Psoas muscle (tissue), 8 donors: ENCODE measurements around the gene CHPF2. TPM values are rescaled to one million over a fixed set of nuclear protein-coding genes. Genes with fewer than 3 reads are reported as not detected.

Experiments
- ATAC-seq, 4 donors: fragments of 200-7000 bp; cut with Tn5 transposase; one replicate each; pipeline ENCODE4 v1.9.1; 2020; ENCODE audit warnings: moderate library complexity in 3 of 4, mild to moderate bottlenecking in 2 of 4
- DNase-seq, 2 donors: peaks; one replicate each; pipeline ENCODE4 v3.0.0-alpha.2; 2020
- H3K27ac ChIP-seq: fragments of 200-600 bp; one replicate; pipeline ENCODE4 v1.8.0; 2022
- H3K27me3 ChIP-seq, 3 donors: fragments of 200-600 bp in 1 of 3; one replicate each; pipeline versions ENCODE4 v1.6.1 to v1.8.0; 2013 to 2022; ENCODE audit warnings: low read length in 2 of 3, mild to moderate bottlenecking in 2 of 3, moderate library complexity in 1 of 3; ENCODE audit not compliant: insufficient read depth in 3 of 3
- H3K36me3 ChIP-seq, 2 donors: fragments of 200-600 bp in 1 of 2; one replicate each; pipeline versions ENCODE4 v1.6.1 to v1.8.0; 2013 to 2022; ENCODE audit warnings: low read depth in 1 of 2, mild to moderate bottlenecking in 1 of 2, moderate library complexity in 1 of 2; ENCODE audit not compliant: insufficient read depth in 1 of 2
- H3K4me1 ChIP-seq: fragments of 200-600 bp; one replicate; pipeline ENCODE4 v1.8.0; 2022
- H3K4me3 ChIP-seq: fragments of 200-600 bp; one replicate; pipeline ENCODE4 v1.8.0; 2022; ENCODE audit warnings: mild to moderate bottlenecking
- H3K9me3 ChIP-seq: fragments of 200-600 bp; one replicate; pipeline ENCODE4 v1.8.0; 2022
- WGBS, 3 donors: extraction: QIAGEN DNeasy Blood & Tissue Kit; methylation state at CpG; one replicate each; pipeline versions ENCODE4 v1.1.6 to v1.1.7; 2013; 5-methylcytosine and 5-hydroxymethylcytosine counted together
- intact Hi-C, 2 donors: fragments of 100-400 bp; cut with DNase I; formaldehyde crosslinking; loops; one replicate each; pipeline versions ENCODE4 v1.11.0 to v1.14.2; 2022
- polyA plus RNA-seq, 3 donors: library from polyadenylated mRNA; stranded (reverse); fragments of 200-250 nt; gene quantifications; one replicate each; pipeline ENCODE4 v1.2.3, GENCODE V29; 2013
- total RNA-seq, 4 donors: library from RNA; stranded (reverse); fragmentation: NEBNext Ultra II Directional in 2 of 4; extraction: Animal tissue kit (Norgen Biotek cat#: 25700) in 2 of 4; gene quantifications; one replicate each; pipeline versions ENCODE4 v1.2.1 to v1.2.4, GENCODE V29; 2021 to 2023
- TF ChIP-seq, protein P1 (sequence below): fragments of 200-600 bp; IDR thresholded peaks from one replicate; pipeline ENCODE4 v1.8.0; 2022; ENCODE audit warnings: antibody characterized with exemption
- donor health status: healthy with polysubstance abuse.
- donor health status: DM: no; HTN: no; CAD: no; lungs with moderate emphysema.
- donor health status: Bipolar disorder and iron deficiency.
- donor health status: healthy.
- donor health status: DM: yes; HTN: yes; CAD: no.
- donor health status: DM: no; HTN: no; CAD: no.
- donor health status: DM: no; HTN: no; CAD: no.
- donor health status: DM: yes; HTN: yes; CAD: no.

Gene CHPF2
- total and polyA plus RNA-seq, 7 donors, result 5.3 to 19.8 (median 10.1) TPM

DNA sequence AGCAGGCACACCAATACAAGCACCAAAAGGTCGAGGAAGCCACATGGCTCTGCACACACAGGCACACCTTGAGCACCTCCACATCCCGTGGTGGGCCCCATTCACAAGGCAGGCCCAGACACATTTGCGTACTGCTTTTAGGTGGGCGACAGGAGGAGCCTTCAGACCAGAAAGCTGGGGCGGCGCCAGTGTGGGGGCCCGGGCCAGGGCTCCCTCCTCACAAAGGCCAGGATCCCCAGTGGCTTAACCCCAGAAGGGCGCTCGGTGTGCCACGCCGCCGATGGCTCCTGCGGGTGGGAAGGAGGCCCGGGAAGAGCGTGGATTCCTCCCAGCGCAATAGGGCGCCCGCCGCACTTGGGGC, 19.0 kb downstream of the CHPF2 start:
- TF ChIP-seq, protein P1, sequence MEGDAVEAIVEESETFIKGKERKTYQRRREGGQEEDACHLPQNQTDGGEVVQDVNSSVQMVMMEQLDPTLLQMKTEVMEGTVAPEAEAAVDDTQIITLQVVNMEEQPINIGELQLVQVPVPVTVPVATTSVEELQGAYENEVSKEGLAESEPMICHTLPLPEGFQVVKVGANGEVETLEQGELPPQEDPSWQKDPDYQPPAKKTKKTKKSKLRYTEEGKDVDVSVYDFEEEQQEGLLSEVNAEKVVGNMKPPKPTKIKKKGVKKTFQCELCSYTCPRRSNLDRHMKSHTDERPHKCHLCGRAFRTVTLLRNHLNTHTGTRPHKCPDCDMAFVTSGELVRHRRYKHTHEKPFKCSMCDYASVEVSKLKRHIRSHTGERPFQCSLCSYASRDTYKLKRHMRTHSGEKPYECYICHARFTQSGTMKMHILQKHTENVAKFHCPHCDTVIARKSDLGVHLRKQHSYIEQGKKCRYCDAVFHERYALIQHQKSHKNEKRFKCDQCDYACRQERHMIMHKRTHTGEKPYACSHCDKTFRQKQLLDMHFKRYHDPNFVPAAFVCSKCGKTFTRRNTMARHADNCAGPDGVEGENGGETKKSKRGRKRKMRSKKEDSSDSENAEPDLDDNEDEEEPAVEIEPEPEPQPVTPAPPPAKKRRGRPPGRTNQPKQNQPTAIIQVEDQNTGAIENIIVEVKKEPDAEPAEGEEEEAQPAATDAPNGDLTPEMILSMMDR, result no peak
- peaks cover 32% of the 10 kb centered on the region for H3K4me1 ChIP-seq

DNA sequence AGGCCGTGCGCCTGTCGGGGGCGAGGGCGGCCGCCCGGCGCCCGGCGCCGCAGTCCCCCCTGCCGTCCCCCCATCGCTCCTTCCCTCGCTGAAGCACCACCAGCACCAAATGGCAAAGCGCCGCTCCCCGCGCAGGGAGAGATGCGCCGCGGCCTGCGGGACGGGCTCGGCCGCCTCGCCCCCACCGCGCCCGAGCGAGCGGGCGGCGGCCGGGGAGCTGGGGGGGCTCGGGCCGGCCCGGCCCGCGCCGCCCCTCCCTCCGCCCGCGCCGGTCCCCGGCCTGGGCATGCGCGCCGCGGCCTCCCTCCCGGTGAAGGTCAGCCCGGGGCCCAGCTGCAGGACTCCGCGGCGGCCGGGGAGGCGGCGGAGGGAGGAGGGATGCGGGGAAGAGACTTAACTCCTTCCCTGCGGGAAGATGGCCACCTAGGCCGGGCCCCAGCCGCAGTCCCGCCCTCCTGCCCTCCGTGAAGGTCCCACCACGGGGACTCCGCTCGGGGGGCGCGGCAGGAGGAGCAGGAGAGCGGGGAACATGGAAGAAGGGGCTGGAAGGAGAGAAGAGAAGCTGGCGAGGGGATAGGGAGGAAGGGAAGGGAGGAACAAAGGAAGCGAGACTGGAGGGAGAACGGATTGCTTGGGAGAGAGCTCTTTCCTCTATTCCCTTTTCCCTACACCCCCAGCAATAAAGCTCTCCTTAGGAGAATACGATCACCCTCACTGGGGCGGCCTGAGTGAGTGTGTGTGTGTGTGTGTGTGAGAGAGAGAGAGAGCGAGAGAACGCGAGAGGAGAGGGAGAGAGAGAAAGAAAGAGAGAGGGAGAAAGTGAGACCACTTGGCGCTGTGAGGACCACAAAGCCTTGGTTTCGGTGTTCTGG, 19.6 kb downstream of the CHPF2 start:
- peak; percentile 84 to 89 for DNase-seq
- ATAC-seq, result peak; percentile 20 to 49 (median 42)
- Histone ChIP-seq H3K9me3 (no peaks in the 10 kb centered on the region), H3K27ac (peak overlapping the region; percentile 100), H3K4me1 (peaks cover 28% of the 10 kb centered on the region), H3K27me3 (no peaks in the 10 kb centered on the region), H3K36me3 (no peaks in the 10 kb centered on the region), H3K4me3 (peak overlapping the region; percentile 88)
- intact Hi-C loops, result loop anchor here (2.0 to 5.0 kb wide), 3 partner anchors 50 to 130 kb away; no protein-coding TSS in a partner anchor
- 1 to 2% (median 1%) methylated on average over 41 to 79 of the region's 79 CpGs for WGBS, 3 donors
- TF ChIP-seq, protein P1, result no peak

More for the DNA sequence above, 19.0 kb downstream of the CHPF2 start:
- Histone ChIP-seq H3K27me3 (no peaks in the 10 kb centered on the region), H3K36me3 (no peaks in the 10 kb centered on the region), H3K4me3 (peak overlapping the region; percentile 88), H3K27ac (peak overlapping the region; percentile 100), H3K9me3 (no peaks in the 10 kb centered on the region)
- ATAC-seq, result no peak
- DNase-seq, result no peak
- intact Hi-C loops, result loop anchor here in 1 of 2 donors (5.0 kb wide), 2 partner anchors 51 to 129 kb away; no protein-coding TSS in a partner anchor
- WGBS, 3 donors, result 1 to 5% (median 4%) methylated on average over 18 to 19 of the region's 19 CpGs

DNA sequence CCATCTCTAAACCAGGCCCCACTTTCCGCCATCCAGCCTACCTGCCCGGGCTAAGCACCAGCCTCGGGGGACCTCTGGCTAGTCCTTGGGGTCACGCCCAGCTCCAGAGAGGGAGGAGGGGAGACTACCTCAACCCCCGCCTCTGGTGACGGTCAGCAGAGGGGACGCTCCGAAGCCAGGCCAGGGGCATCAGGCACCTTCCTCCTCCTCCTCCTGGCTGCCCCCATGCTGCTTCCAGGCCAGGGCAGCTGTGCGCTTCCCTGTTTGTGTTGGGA, 20.2 kb downstream of the CHPF2 start:
- peaks cover 0 to under 1% (median 0%) of the 10 kb centered on the region in 3 donors for H3K27me3 ChIP-seq
- H3K36me3 ChIP-seq, result no peaks in the 10 kb centered on the region
- no peaks in the 10 kb centered on the region for H3K9me3 ChIP-seq
- DNase-seq (no peak), ATAC-seq (no peak)
- H3K4me3 ChIP-seq, result peak overlapping the region; percentile 88
- intact Hi-C loops, result loop anchor here (2.0 to 5.0 kb wide), 3 partner anchors 50 to 130 kb away; no protein-coding TSS in a partner anchor
- H3K27ac ChIP-seq, result peak overlapping the region; percentile 100
- 15 to 27% (median 23%) methylated on average over 7 to 9 of the region's 9 CpGs for WGBS, 3 donors
- H3K4me1 ChIP-seq, result peaks cover 28% of the 10 kb centered on the region
- TF ChIP-seq, protein P1, result no peak

DNA sequence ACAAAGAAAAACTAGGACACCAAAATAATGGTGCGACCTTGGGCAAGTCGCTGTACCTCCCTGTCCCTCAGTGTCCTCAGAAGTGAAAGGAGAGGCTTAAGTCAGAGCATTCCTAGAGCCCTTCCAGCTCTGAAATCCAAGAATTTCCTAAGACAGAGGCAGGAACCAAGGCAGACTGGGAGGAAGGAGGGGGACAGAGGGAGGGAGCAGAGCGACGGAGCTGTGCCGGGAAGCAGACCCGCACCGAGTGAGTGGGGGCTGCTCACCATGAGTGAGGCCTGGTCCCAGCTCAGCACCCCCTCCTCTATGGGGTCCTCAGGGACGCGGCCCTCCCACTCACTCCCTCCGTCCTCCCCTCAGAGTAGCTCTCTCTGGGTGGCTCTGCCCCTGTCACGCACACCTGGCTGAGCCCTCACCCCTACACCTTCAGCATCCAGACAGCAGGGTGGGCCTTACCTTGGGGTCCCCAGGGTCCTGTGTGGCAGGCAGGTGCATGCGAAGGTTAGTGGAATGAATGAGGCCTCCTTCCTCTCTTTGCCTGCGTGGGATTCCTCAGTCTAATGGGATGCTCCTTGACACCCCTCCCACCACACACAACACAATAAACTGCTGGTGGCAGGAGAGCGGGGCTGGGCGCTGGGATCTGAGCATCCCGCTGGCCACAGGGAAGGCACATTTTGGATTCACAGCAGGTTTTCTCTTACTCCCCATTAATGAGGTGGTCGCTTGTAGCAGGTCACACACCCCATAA, 20.9 kb downstream of the CHPF2 start:
- TF ChIP-seq, protein P1, result no peak
- intact Hi-C loops, result loop anchor here (2.0 to 5.0 kb wide), 3 partner anchors 49 to 131 kb away; no protein-coding TSS in a partner anchor
- ATAC-seq (no peak), DNase-seq (peak in 1 of 2 donors; percentile 50)
- H3K4me3 ChIP-seq, result peak overlapping the region; percentile 88
- no peaks in the 10 kb centered on the region for H3K36me3 ChIP-seq
- peaks cover 0 to 6% (median 2%) of the 10 kb centered on the region in 3 donors for H3K27me3 ChIP-seq
- WGBS, 3 donors, result 60 to 69% (median 67%) methylated on average over 17 of the region's 17 CpGs
- H3K4me1 ChIP-seq, result peaks cover 28% of the 10 kb centered on the region
- H3K27ac ChIP-seq, result peak overlapping the region; percentile 100
- no peaks in the 10 kb centered on the region for H3K9me3 ChIP-seq
